IPS-20b (cell line): ENCODE results near the gene UBL7.

Source experiments
- H3K27ac ChIP-seq: one replicate; pipeline ENCODE4 v1.5.1; 2013; ENCODE audit warnings: low read length
- H3K27me3 ChIP-seq: 2 replicates; pipeline ENCODE4 v1.6.1; 2013; ENCODE audit warnings: mild to moderate bottlenecking, low read length, inconsistent platforms; ENCODE audit not compliant: insufficient read depth
- H3K36me3 ChIP-seq: 2 replicates; pipeline ENCODE4 v1.6.1; 2013; ENCODE audit warnings: low read depth, mild to moderate bottlenecking, inconsistent platforms, low read length, moderate library complexity; ENCODE audit not compliant: insufficient read depth
- H3K4me1 ChIP-seq: 2 replicates; pipeline ENCODE4 v1.6.1; 2013; ENCODE audit warnings: mild to moderate bottlenecking, control low read depth, inconsistent platforms, low read length, moderate library complexity; ENCODE audit not compliant: insufficient read depth
- H3K4me3 ChIP-seq: 2 replicates; pipeline ENCODE4 v1.5.1; 2013; ENCODE audit warnings: mild to moderate bottlenecking, low read length, inconsistent platforms
- H3K9ac ChIP-seq: 2 replicates; pipeline ENCODE4 v1.6.1; 2013; ENCODE audit warnings: low read depth, mild to moderate bottlenecking, inconsistent platforms, low read length, moderate library complexity
- H3K9me3 ChIP-seq: 2 replicates; pipeline ENCODE4 v1.6.1; 2013; ENCODE audit warnings: mild to moderate bottlenecking, low read depth, low read length, inconsistent platforms; ENCODE audit not compliant: insufficient read depth

UBL7 gene

DNA sequence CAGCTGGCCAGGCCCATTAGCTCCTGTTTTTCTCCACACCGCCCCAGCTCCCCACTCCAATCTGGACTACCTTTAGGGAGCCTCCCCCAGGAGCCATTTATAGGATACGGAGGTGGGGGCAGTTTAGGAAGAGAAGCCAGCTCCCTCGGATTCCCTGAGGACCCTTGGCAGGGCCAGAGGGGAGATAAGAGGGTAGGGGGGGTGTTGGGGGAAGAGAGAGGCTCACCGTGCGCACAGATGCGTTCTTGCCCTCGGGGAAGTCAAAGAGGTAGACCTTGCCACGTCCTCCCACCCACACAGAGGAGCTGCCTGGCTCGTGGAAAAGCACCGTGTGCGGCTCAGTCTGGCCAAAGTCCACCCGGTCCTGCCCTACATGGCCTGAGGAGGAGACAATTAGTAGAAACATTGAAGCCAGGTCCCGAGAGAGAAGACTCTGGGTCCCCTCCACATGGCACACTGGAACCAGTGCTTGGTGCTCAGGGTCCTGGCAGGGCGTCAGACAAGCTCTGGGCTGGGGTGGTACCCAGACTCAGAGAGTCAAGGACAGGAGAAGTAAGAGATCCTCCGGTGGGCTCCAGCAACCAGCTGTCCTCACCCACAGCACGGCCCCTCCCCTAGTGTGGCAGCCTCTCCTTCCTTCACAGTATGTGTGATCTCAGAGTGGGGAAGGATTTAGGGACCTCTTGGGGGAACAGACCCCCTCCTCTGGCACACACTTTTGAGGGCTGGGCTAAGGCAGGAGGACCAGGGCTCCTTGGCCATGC is 42.2 kb downstream of the UBL7 start:
- Histone ChIP-seq H3K9ac (no peak overlapping the region), H3K36me3 (peaks cover 31% of the 10 kb centered on the region), H3K4me1 (peaks cover 21% of the 10 kb centered on the region), H3K27ac (no peak overlapping the region), H3K9me3 (no peaks in the 10 kb centered on the region), H3K27me3 (no peaks in the 10 kb centered on the region), H3K4me3 (no peak overlapping the region)

DNA sequence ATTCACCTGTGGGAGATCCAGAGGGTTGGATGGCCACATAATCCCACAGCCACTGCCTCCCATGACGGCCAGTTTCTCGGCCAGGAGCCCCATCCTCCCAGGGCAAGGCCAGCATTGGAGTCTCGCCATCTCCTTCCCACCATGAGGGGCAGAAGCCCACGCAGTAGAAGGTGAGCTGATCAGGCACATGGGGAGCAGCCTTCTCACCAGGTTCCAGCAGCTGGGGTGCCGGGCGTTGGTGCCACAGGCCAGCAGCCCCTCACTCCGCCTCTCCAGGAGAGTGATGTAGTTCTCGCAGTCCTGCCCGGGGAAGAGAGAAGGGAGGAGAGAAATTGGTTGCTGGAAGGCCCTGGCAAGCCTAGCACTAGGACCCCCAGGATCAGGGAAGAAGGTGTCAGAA is 43.3 kb downstream of the UBL7 start:
- Histone ChIP-seq H3K36me3 (peaks cover 42% of the 10 kb centered on the region), H3K27me3 (no peaks in the 10 kb centered on the region), H3K9me3 (no peaks in the 10 kb centered on the region), H3K4me3 (no peak overlapping the region), H3K27ac (no peak overlapping the region), H3K9ac (no peak overlapping the region), H3K4me1 (peaks cover 11% of the 10 kb centered on the region)

DNA sequence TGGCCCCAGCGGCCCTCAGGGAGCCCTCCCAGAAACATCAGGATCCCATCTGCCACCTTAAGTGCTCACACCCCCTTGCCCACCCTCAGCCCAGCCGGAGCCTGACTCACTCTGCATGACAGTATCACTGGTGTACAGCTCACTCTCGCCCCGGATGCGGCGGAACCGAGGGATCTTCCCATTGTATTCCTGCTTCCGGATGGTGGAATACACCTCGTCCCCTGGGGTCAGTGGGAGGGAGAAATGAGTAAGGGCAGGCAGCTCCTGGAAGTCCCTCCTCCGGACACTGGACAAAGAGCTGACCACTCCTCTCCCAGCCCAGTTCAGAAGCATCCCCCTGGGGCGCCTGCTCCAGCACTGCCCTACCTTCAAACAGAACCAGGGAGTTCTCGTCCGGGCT is 43.7 kb downstream of the UBL7 start:
- H3K4me1 ChIP-seq = peaks cover 6% of the 10 kb centered on the region

DNA sequence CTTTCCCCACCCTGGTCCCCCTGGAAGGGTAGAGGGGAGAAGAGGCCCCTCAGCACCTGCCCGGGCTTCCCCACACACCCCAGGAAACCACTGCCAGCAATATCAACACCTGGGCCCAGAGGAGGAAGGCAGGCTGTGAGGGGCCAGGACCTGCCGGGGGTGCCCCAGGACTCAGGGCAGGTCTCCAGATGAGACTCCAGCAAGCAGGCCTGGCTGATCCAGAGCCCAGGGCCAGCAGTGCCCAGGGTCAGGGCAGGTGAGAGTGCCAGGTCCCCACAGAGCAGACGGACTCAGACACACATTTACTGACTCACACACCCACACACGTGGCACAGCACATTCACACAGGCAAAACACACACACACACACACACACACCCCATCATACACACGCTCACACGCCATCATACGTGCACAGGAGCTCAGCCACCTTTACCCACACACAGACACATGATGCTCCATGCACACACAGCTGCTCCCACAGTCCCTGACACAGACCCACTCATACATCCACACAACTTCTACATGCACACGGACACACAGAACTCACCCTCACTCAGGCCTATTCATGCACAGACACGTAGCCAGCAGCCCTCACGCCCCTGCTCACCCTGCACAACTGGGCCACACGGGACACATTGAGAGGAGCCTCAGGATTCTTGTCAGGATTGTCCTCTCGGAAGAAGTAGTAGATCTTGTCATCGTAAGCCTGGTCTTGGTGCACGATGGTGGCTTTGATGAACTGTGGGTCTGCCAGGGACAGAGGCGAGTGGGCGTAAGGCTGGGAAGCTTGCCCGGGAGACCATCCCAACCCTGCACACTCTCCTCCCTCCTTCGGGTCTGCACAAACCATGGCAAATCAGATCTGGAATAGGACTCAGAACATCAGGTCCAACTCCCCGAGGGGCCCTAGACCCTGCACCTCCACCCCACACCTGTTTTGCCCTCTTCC is 44.7 kb downstream of the UBL7 start:
- H3K36me3 ChIP-seq = peaks cover 50% of the 10 kb centered on the region
- no peak overlapping the region for H3K9ac ChIP-seq

More for the DNA sequence above, 43.7 kb downstream of the UBL7 start:
- peaks cover 44% of the 10 kb centered on the region for H3K36me3 ChIP-seq
- no peaks in the 10 kb centered on the region for H3K9me3 ChIP-seq
- no peak overlapping the region for H3K4me3 ChIP-seq
- H3K27me3 ChIP-seq = no peaks in the 10 kb centered on the region
- H3K27ac ChIP-seq = no peak overlapping the region
- H3K9ac ChIP-seq = no peak overlapping the region

GRCh38 chr15:74414603-74415338 is 46.2 kb downstream of the UBL7 start:
- no peaks in the 10 kb centered on the region for H3K4me1 ChIP-seq

More for the DNA sequence above, 44.7 kb downstream of the UBL7 start:
- no peak overlapping the region for H3K4me3 ChIP-seq
- no peaks in the 10 kb centered on the region for H3K9me3 ChIP-seq
- H3K27ac ChIP-seq = no peak overlapping the region
- 0 out of 2 replicates have a peak, but pooled peaks cover 2% of the 10 kb centered on the region for H3K4me1 ChIP-seq
- no peaks in the 10 kb centered on the region for H3K27me3 ChIP-seq

GRCh38 chr15:74414081-74414580 is 46.8 kb downstream of the UBL7 start:
- Histone ChIP-seq H3K9me3 (no peaks in the 10 kb centered on the region), H3K27me3 (no peaks in the 10 kb centered on the region), H3K36me3 (peaks cover 57% of the 10 kb centered on the region), H3K9ac (no peak overlapping the region), H3K27ac (no peak overlapping the region), H3K4me3 (no peak overlapping the region), H3K4me1 (no peaks in the 10 kb centered on the region)

More at GRCh38 chr15:74414603-74415338, 46.2 kb downstream of the UBL7 start:
- H3K9me3 ChIP-seq = no peaks in the 10 kb centered on the region
- peaks cover 57% of the 10 kb centered on the region for H3K36me3 ChIP-seq
- H3K27ac ChIP-seq = no peak overlapping the region
- H3K4me3 ChIP-seq = no peak overlapping the region
- no peaks in the 10 kb centered on the region for H3K27me3 ChIP-seq
- no peak overlapping the region for H3K9ac ChIP-seq

DNA sequence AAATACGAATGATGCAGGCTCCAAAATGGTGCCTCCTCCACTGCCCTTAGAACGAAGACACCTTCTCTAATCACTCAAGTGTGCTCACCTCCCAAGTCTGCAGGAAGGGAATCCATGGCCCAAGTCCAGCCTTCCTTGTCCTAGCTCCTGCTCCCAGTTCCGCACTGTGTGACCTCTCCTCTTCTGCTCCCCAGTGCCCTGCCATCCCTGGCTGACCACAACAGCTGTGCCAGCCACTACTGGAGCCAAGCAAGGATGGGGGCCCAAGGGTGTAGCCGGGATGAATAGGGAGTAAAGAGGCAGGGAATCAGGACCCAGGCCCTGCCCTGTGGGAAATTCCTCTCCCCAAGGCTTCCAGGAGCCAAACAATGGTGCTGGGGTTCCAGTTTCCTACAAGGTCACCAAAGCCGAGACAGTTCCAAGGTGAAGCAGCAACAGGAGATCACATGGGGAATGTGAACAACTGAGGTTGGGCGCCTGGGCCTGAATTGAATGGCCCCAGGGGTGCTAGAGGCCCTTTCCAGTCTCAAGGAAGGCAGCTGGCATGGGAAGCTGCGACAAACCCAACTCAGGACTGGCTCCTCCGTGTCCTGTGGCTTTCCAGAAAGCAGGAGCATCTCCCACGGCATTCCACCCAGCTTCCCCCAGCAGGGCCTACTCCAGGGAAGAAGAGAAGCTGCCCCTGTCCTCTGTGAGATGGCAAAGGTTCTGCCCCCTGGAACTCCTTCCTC is 47.4 kb downstream of the UBL7 start:
- H3K4me3 ChIP-seq = no peak overlapping the region
- H3K36me3 ChIP-seq = peaks cover 57% of the 10 kb centered on the region
- H3K9ac ChIP-seq = no peak overlapping the region
- no peaks in the 10 kb centered on the region for H3K9me3 ChIP-seq
- no peaks in the 10 kb centered on the region for H3K27me3 ChIP-seq
- H3K4me1 ChIP-seq = no peaks in the 10 kb centered on the region
- H3K27ac ChIP-seq = no peak overlapping the region

DNA sequence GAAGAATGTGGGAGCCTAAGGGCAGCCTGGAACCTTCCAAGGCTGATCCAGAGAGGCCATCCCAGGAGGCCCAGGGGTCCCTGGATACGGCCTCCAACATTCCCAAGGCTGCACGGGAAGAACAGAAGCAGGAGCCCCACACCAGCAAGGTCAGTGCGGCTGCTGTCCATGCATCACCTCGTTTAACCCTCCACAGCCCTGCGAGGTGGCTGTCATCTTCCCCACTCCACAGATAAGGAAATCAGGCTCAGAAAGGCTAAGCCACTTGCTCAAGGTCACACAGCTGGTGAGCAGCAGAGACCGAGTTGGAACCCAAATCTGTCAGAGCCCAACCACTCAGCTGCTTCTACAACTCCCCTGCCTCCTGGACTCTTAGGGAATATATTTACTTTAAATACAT is 48.8 kb downstream of the UBL7 start:
- Histone ChIP-seq H3K9ac (no peak overlapping the region), H3K27me3 (no peaks in the 10 kb centered on the region), H3K4me1 (no peaks in the 10 kb centered on the region), H3K36me3 (peaks cover 51% of the 10 kb centered on the region), H3K9me3 (no peaks in the 10 kb centered on the region), H3K27ac (no peak overlapping the region), H3K4me3 (no peak overlapping the region)

DNA sequence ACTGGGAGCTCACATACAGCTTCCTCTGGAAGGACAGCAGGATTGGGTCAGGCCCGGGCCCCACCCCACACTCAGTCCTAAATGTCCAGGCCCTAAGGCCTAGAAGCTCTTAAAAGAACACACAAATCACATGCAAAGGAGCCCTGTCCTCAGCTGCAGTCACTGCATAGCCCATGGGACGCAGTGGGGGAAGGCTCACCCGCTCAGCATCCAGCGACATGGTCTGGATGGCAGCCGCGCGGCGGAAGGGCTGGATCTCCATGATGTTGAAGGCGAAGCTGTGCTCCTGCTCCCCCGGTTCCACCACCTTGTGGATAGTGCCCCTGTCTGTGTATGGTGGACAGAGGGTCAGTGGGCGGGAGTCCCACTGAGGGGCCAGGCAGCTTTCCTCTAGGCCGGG is 49.3 kb downstream of the UBL7 start:
- Histone ChIP-seq H3K27ac (no peak overlapping the region), H3K4me1 (0 out of 2 replicates have a peak, but pooled peaks cover 4% of the 10 kb centered on the region), H3K9ac (no peak overlapping the region), H3K4me3 (no peak overlapping the region), H3K27me3 (no peaks in the 10 kb centered on the region), H3K9me3 (no peaks in the 10 kb centered on the region), H3K36me3 (peaks cover 48% of the 10 kb centered on the region)

DNA sequence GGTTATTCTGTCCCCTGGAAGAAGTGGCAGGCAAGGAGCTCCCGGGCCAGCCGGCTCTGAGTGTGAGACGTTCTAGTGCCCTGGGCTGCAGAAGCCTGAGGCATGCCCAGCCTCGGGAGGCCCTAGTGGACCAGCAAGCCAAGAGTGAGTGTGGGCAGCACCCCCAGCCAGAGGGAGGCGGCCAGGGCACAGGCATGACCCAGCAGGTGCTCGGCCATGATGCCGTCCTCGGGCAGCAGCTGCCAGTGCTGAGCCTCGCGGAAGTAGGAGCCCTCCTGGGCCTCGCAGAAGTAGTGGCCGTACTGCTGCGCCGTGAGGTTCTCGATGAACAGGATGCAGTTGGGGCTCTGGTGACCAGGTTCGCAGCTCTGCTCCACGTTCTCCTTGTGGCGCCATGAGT is 50.5 kb downstream of the UBL7 start:
- peaks cover 41% of the 10 kb centered on the region for H3K36me3 ChIP-seq
- H3K4me1 ChIP-seq = 0 out of 2 replicates have a peak, but pooled peaks cover 5% of the 10 kb centered on the region
- no peak overlapping the region for H3K27ac ChIP-seq
- no peak overlapping the region for H3K9ac ChIP-seq
- no peak overlapping the region for H3K4me3 ChIP-seq
- no peaks in the 10 kb centered on the region for H3K9me3 ChIP-seq
- no peaks in the 10 kb centered on the region for H3K27me3 ChIP-seq

GRCh38 chr15:74409225-74409624 is 51.7 kb downstream of the UBL7 start:
- Histone ChIP-seq H3K27ac (no peak overlapping the region), H3K9me3 (no peaks in the 10 kb centered on the region), H3K4me1 (0 out of 2 replicates have a peak, but pooled peaks cover 5% of the 10 kb centered on the region), H3K27me3 (no peaks in the 10 kb centered on the region), H3K36me3 (peaks cover 30% of the 10 kb centered on the region), H3K9ac (no peak overlapping the region), H3K4me3 (no peak overlapping the region)
